RWPE1 (cell line): ENCODE results near the gene LSM2.

Experiments
- CTCF ChIA-PET: fragments of 350-600 bp; sonication (Branson Sonifier 250); formaldehyde crosslinking; extraction: SDS; loops from one replicate; lab custom pipeline; 2021; lab: Yijun Ruan, JAX
- POLR2A ChIA-PET: fragments of 400-600 bp; formaldehyde crosslinking; extraction: SDS; loops from one replicate; lab custom pipeline; 2020; ENCODE audit warnings: antibody characterized with exemption; ENCODE audit not compliant: low non-redundant PET; lab: Yijun Ruan, JAX
- DNase-seq: peaks from one replicate; pipeline ENCODE4 v3.0.0; 2012; ENCODE audit warnings: low spot score
- H3K27ac ChIP-seq: fragments of 450-650 bp; 2 replicates; pipeline ENCODE4 v1.5.1; 2017
- TF ChIP-seq, protein P1 (sequence below): fragments of 450-650 bp; conservative IDR thresholded peaks from 2 replicates; pipeline ENCODE4 v1.5.1; 2017; ENCODE audit warnings: low read depth, mild to moderate bottlenecking

The LSM2 gene

DNA sequence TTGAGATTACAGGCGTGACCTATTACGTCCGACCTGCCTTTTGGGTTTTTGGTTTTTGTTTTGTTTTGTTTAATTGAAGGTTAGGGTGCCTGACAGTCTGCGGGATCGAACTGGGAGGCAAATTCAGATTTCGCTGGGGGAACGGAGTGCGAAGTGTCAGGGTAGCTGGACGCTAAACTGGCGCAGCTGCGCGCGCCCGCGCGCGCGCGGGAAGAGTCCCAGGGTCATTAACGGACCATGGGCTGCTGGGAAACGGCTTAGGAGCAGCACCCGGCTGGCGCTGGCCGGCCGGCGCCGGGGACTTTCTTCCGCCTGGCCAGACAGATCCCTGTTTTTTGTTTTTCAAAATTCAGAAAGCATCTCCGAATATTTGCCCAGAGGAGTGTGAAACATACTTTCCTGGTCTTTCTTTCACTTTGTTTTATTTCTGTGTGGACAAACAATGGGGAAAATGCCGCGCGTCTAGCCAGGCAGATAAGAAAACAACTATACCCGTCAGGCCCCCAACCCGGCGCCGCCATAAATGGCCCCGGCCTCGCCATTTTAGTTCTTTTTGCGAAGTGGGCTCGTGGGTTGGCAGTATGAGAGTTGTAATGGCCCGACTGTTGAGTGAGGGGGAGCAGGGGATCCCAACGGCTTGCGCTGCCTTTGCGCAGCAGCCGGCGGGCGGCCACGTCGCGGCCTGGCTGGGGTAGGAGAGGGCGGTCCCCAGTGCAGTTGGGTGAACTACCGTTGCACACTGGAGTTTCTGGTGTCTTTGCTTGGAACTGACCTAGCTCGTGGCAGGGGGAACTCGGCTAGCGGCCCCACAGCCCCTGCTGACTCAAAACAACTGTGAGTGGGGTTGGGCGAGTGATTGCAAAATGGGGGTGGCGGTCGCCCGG lies 27.8 kb upstream of the LSM2 start:
- ChIA-PET CTCF (interaction anchor here (0.8 kb wide), 1 partner anchor 99 kb away, joined by 3 read pairs; no protein-coding TSS in a partner anchor), POLR2A (interaction anchor here (0.6 to 1.0 kb wide), 3 partner anchors 11 to 149 kb away, joined by 3 to 4 read pairs (median 3); no protein-coding TSS in a partner anchor)

GRCh38 chr6:31831350-31832215 lies 24.8 kb upstream of the LSM2 start:
- POLR2A ChIA-PET = interaction anchor here (0.6 to 1.2 kb wide), 7 partner anchors 13 to 129 kb away, joined by 3 to 7 read pairs (median 4); partner anchors contain the start of gene NEU1
- no peak for DNase-seq
- peak overlapping the region; percentile 97 for H3K27ac ChIP-seq
- TF ChIP-seq, protein P1, sequence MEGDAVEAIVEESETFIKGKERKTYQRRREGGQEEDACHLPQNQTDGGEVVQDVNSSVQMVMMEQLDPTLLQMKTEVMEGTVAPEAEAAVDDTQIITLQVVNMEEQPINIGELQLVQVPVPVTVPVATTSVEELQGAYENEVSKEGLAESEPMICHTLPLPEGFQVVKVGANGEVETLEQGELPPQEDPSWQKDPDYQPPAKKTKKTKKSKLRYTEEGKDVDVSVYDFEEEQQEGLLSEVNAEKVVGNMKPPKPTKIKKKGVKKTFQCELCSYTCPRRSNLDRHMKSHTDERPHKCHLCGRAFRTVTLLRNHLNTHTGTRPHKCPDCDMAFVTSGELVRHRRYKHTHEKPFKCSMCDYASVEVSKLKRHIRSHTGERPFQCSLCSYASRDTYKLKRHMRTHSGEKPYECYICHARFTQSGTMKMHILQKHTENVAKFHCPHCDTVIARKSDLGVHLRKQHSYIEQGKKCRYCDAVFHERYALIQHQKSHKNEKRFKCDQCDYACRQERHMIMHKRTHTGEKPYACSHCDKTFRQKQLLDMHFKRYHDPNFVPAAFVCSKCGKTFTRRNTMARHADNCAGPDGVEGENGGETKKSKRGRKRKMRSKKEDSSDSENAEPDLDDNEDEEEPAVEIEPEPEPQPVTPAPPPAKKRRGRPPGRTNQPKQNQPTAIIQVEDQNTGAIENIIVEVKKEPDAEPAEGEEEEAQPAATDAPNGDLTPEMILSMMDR = no peak
- CTCF ChIA-PET = interaction anchor here (0.6 to 2.0 kb wide), 3 partner anchors 14 to 240 kb away, joined by 3 to 11 read pairs (median 7); no protein-coding TSS in a partner anchor

More for the DNA sequence above, 27.8 kb upstream of the LSM2 start:
- TF ChIP-seq, protein P1 = no peak
- peak overlapping the region; percentile 97 for H3K27ac ChIP-seq
- peak; percentile 83 for DNase-seq

DNA sequence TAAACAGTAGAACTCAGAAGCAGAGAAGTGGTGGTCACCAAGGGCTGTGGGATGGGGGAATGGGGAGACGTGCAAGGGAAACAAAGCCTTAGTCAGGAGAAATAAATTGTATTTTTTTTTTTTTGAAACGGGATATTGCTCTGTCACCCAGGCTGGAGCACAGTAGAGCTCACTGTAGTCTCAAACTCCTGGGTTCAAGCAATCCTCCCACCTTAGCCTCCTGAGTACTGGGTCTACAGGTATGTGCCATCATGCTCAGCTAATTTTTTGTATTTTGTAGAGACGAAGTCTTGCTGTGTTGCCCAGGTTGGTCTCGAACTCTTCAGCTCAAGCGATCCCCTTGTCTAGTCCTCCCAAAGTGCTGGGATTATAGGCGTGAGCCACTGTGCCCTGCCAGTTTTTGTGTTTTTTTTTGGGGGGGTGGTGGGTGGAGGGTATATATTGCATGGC lies 24.1 kb upstream of the LSM2 start:
- peak overlapping the region; percentile 97 for H3K27ac ChIP-seq
- CTCF ChIA-PET = interaction anchor here (0.6 to 2.0 kb wide), 6 partner anchors 13 to 148 kb away, joined by 3 to 11 read pairs (median 4); no protein-coding TSS in a partner anchor
- no peak for DNase-seq
- TF ChIP-seq, protein P1 = no peak
- POLR2A ChIA-PET = interaction anchor here (0.6 to 1.2 kb wide), 5 partner anchors 12 to 129 kb away, joined by 3 to 4 read pairs (median 4); no protein-coding TSS in a partner anchor

DNA sequence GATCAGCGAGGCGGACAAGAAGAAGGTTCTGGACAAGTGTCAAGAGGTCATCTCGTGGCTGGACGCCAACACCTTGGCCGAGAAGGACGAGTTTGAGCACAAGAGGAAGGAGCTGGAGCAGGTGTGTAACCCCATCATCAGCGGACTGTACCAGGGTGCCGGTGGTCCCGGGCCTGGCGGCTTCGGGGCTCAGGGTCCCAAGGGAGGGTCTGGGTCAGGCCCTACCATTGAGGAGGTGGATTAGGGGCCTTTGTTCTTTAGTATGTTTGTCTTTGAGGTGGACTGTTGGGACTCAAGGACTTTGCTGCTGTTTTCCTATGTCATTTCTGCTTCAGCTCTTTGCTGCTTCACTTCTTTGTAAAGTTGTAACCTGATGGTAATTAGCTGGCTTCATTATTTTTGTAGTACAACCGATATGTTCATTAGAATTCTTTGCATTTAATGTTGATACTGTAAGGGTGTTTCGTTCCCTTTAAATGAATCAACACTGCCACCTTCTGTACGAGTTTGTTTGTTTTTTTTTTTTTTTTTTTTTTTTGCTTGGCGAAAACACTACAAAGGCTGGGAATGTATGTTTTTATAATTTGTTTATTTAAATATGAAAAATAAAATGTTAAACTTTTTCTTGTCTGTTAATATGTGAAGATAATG lies 23.0 kb upstream of the LSM2 start:
- POLR2A ChIA-PET = interaction anchor here (0.6 to 1.2 kb wide), 2 partner anchors 11 to 33 kb away, joined by 3 to 4 read pairs; partner anchors contain the start of gene NEU1
- H3K27ac ChIP-seq = peak overlapping the region; percentile 97
- TF ChIP-seq, protein P1 = no peak; the same call in 1 of the 2 replicates
- CTCF ChIA-PET = interaction anchor here (0.6 to 2.0 kb wide), 9 partner anchors 10 to 100 kb away, joined by 3 to 7 read pairs (median 5); partner anchors contain the start of genes DDAH2, HSPA1A, HSPA1L and VARS1
- DNase-seq = no peak

- TF ChIP-seq, protein P1 = no peak
- peak; percentile 100 for DNase-seq
- ChIA-PET CTCF (interaction anchor here (0.7 kb wide), 2 partner anchors 92 to 1588 kb away, joined by 3 to 4 read pairs; no protein-coding TSS in a partner anchor), POLR2A (interaction anchor here (0.6 to 1.6 kb wide), 4 partner anchors 9 to 21 kb away, joined by 3 to 32 read pairs (median 6); partner anchors contain the start of genes HSPA1A, HSPA1L and LSM2)
- peak within 1 kb of the TSS; percentile 95 for H3K27ac ChIP-seq
Observed at GRCh38 chr6:31827286-31828079, 20.7 kb upstream of the LSM2 start, which contains the start of gene HSPA1B. Gene HSPA1B, plus strand, starts transcription at chr6:31827738. Its CDS starts 213 bp downstream, at chr6:31827951.
